GM06990 (cell line): ENCODE data around the gene LRFN2.

Experiments
- DNase-seq: peaks from one replicate; pipeline ENCODE4 v3.0.0-alpha.2; 2011; ENCODE audit not compliant: insufficient read length; ENCODE audit errors: extremely low read depth
- H3K27me3 ChIP-seq: replicated peaks from 2 replicates; pipeline ENCODE4 v1.6.0; 2011; ENCODE audit warnings: low read length; ENCODE audit not compliant: control insufficient read depth, insufficient read depth
- H3K36me3 ChIP-seq: 2 replicates; pipeline ENCODE4 v1.5.1; 2011; ENCODE audit warnings: low read length; ENCODE audit not compliant: control insufficient read depth, insufficient read depth
- H3K4me3 ChIP-seq: replicated peaks from 2 replicates; pipeline ENCODE4 v1.5.1; 2011; ENCODE audit warnings: low read depth, mild to moderate bottlenecking, control low read depth, low read length
- TF ChIP-seq, protein P1 (sequence below): IDR thresholded peaks from 2 replicates; pipeline ENCODE4 v1.5.1; 2011; ENCODE audit warnings: low read length, control low read depth, mild to moderate bottlenecking, inconsistent platforms; ENCODE audit not compliant: insufficient read depth, poor library complexity, severe bottlenecking

LRFN2 gene

GRCh38 chr6:40587240-40588069 lies at the start of gene LRFN2:
TSS of gene LRFN2 (minus strand) at chr6:40587364.
- H3K4me3 ChIP-seq: peak within 1 kb of the TSS; percentile 26

DNA sequence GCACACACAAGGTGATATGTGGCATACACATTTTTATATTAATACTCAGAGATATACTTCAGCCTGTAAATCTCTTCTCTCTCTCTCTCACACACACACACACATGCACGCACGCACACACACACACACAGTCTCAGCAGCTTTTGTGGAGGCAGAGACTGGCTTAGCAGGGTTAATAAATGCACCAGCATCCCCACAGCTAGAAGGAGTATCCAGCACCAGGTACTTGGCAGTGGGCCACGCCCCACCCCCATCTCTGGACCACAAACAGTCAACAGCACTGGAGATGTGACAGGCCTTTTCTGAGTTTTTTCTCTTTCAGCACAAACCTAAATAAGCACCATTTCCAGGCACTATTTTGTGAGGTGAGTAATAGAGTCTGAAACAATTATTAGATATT lies 47.3 kb upstream of the LRFN2 start:
- TF ChIP-seq, protein P1, sequence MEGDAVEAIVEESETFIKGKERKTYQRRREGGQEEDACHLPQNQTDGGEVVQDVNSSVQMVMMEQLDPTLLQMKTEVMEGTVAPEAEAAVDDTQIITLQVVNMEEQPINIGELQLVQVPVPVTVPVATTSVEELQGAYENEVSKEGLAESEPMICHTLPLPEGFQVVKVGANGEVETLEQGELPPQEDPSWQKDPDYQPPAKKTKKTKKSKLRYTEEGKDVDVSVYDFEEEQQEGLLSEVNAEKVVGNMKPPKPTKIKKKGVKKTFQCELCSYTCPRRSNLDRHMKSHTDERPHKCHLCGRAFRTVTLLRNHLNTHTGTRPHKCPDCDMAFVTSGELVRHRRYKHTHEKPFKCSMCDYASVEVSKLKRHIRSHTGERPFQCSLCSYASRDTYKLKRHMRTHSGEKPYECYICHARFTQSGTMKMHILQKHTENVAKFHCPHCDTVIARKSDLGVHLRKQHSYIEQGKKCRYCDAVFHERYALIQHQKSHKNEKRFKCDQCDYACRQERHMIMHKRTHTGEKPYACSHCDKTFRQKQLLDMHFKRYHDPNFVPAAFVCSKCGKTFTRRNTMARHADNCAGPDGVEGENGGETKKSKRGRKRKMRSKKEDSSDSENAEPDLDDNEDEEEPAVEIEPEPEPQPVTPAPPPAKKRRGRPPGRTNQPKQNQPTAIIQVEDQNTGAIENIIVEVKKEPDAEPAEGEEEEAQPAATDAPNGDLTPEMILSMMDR: no peak
- no peak overlapping the region for H3K4me3 ChIP-seq
- no peaks in the 10 kb centered on the region for H3K36me3 ChIP-seq
- no peaks in the 10 kb centered on the region; the same call in 1 of the 2 replicates for H3K27me3 ChIP-seq
- DNase-seq: no peak

More at GRCh38 chr6:40587240-40588069, at the start of gene LRFN2:
- DNase-seq: peak; percentile 63
- no peaks in the 10 kb centered on the region for H3K36me3 ChIP-seq
- TF ChIP-seq, protein P1: peak; percentile 39
- H3K27me3 ChIP-seq: no peaks in the 10 kb centered on the region; the same call in none of the 2 replicates

GRCh38 chr6:40631744-40632143 lies 44.6 kb upstream of the LRFN2 start:
- no peaks in the 10 kb centered on the region for H3K36me3 ChIP-seq
- H3K27me3 ChIP-seq: no peaks in the 10 kb centered on the region; the same call in 1 of the 2 replicates
- DNase-seq: no peak
- TF ChIP-seq, protein P1: no peak
- H3K4me3 ChIP-seq: no peak overlapping the region

GRCh38 chr6:40630488-40630887 lies 43.3 kb upstream of the LRFN2 start:
- Histone ChIP-seq H3K4me3 (no peak overlapping the region), H3K27me3 (no peaks in the 10 kb centered on the region; the same call in 1 of the 2 replicates), H3K36me3 (no peaks in the 10 kb centered on the region)
- DNase-seq: no peak
- TF ChIP-seq, protein P1: no peak

- TF ChIP-seq, protein P1: no peak
- no peak overlapping the region for H3K4me3 ChIP-seq
- no peaks in the 10 kb centered on the region; the same call in 1 of the 2 replicates for H3K27me3 ChIP-seq
- DNase-seq: no peak
- H3K36me3 ChIP-seq: no peaks in the 10 kb centered on the region
Observed at GRCh38 chr6:40630051-40630450, 42.9 kb upstream of the LRFN2 start.
